Measurements from ENCODE around the gene KDM2B. TPM values are rescaled to one million over a fixed set of nuclear protein-coding genes. Genes with fewer than 3 reads are reported as not detected.

KDM2B gene
- total and polyA plus RNA-seq, 10 of the 15 experiments (the other 5 are each of a cell fraction or from before 2014, with no cell fraction given): 13.6 to 124 (median 40.4) TPM

- FAIRE-seq (no peak), DNase-seq (ENCODE audit: low read depth, low spot score) (no peak), ATAC-seq (no peak; the same call in 2 of the 3 replicates)
- no peaks in the 10 kb centered on the region; a peak in 1 of 4 replicates for H3K36me3 ChIP-seq (ENCODE audit: control insufficient read depth in 2 of 2, insufficient read depth in 2 of 2, low read length in 1 of 2)
- WGBS (ENCODE audit: insufficient coverage, insufficient replicate concordance, low lambda C conversion rate, missing lambda C conversion rate): 94% methylated on average over 5 of the region's 5 CpGs
- ChIA-PET RAD21 (ENCODE audit: unreplicated experiment) (interaction anchor here (0.8 kb wide), 1 partner anchor 10 kb away, joined by 3 read pairs; no protein-coding TSS in a partner anchor), CTCF (interaction anchor here (1.3 kb wide), 1 partner anchor 18 kb away, joined by 3 read pairs; no protein-coding TSS in a partner anchor), SMC1A (ENCODE audit: uncharacterized antibody, unreplicated experiment) (no interaction called here), POLR2A (interaction anchor here (2.5 kb wide), 1 partner anchor 9 kb away, joined by 13 read pairs; no protein-coding TSS in a partner anchor)
- H3K27me3 ChIP-seq (replicated peaks in 1 of 2; ENCODE audit: control insufficient read depth in 2 of 2, insufficient read depth in 2 of 2, low read length in 1 of 2): no peaks in the 10 kb centered on the region
- H3K9me3 ChIP-seq (replicated peaks; ENCODE audit: control insufficient read depth, insufficient read depth, low read length): no peaks in the 10 kb centered on the region
- no peak overlapping the region for H3K4me2 ChIP-seq (ENCODE audit: control insufficient read depth, insufficient read depth)
- no peak overlapping the region for H3K27ac ChIP-seq (ENCODE audit: control insufficient read depth, insufficient read depth)
- in situ Hi-C loops (cut with MboI): no loop called here
- H3K9ac ChIP-seq (ENCODE audit: control insufficient read depth, insufficient read depth, low read length): no peak overlapping the region
- no peaks in the 10 kb centered on the region for H4K20me1 ChIP-seq (ENCODE audit: control insufficient read depth, insufficient read depth)
- H3K4me3 ChIP-seq: no peak overlapping the region
- no TSS peak for BruUV-seq (replicated peaks)
- H3K79me2 ChIP-seq (ENCODE audit: control insufficient read depth, insufficient read depth, low read length): no peaks in the 10 kb centered on the region
- intact Hi-C loops (cut with micrococcal nuclease; ENCODE audit: unreplicated experiment): no loop called here
- TF ChIP-seq GABPA (IDR thresholded peaks at IDR 0.05; ENCODE audit: low read depth) (no peak), NFYA (IDR thresholded peaks at IDR 0.05; ENCODE audit: borderline replicate concordance, low read depth, low read length) (no peak), TAF1 (IDR thresholded peaks at IDR 0.05; ENCODE audit: borderline replicate concordance, low read depth, low read length) (no peak), E4F1 (IDR thresholded peaks at IDR 0.05; ENCODE audit: borderline replicate concordance, partially characterized antibody) (no peak), IRF5 (IDR thresholded peaks at IDR 0.05; ENCODE audit: borderline replicate concordance) (no peak), CHD1 (IDR thresholded peaks at IDR 0.05; ENCODE audit: low read depth, low read length) (no peak), FOS (IDR thresholded peaks at IDR 0.05; ENCODE audit: borderline replicate concordance, extremely low read depth, insufficient read length) (no peak), EED (IDR thresholded peaks at IDR 0.05; ENCODE audit: low read depth) (no peak), ATF2 (IDR thresholded peaks at IDR 0.05; ENCODE audit: low read length) (no peak)
- no peaks in the 10 kb centered on the region for H3K4me1 ChIP-seq (ENCODE audit: control insufficient read depth, insufficient read depth, low read length)
- H2AFZ ChIP-seq (ENCODE audit: control insufficient read depth, low read depth, low read length): no peak overlapping the region
Measured at GRCh38 chr12:121570467-121571283, 10.1 kb downstream of the KDM2B start.

Measured in GM12878 (cell line).